ENCODE measurements around the gene CCDC198. TPM values are rescaled to one million over a fixed set of nuclear protein-coding genes. Genes with fewer than 3 reads are reported as not detected.

CCDC198 gene
- total RNA-seq, 1 experiment from 2014 or later, result not detected

DNA sequence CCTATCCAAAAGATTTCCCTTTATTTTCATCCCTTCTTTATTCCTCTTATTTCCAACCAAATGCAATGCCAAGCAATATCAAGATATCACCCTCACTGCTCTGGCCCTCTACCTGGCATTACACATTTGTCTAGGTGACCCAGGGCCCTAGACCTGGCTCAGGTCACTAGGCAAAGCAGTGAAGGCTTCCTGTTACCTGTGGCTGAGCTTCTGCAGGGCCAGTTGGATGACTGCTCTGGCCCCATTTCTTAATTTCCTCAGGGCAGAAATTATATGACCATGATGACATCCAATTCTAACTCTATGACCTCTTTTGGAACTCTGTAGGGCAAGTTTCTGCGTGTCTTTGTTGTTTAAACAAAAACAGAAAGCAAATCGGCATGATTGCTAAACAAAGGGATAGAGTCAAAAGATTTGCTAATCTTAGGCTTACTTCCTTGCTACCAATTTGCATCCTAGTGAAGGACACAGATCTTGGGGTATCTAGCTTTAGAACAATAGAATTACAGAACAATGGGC is 7.4 kb upstream of the CCDC198 start:
- no TSS peak for BruUV-seq (replicated peaks)
- POLR2A ChIA-PET, result interaction anchor here (0.6 to 1.1 kb wide), 4 partner anchors 8 to 192 kb away, joined by 3 to 5 read pairs (median 3); no protein-coding TSS in a partner anchor
- peaks cover 22% of the 10 kb centered on the region for H3K27me3 Mint-ChIP-seq (ENCODE audit: insufficient read depth, unreplicated experiment)
- no peaks in the 10 kb centered on the region for H3K36me3 Mint-ChIP-seq (ENCODE audit: insufficient read depth, unreplicated experiment)
- no peak overlapping the region for H3K4me3 Mint-ChIP-seq (ENCODE audit: unreplicated experiment)
- H3K9me3 Mint-ChIP-seq (ENCODE audit: unreplicated experiment), result no peaks in the 10 kb centered on the region
- H3K27ac Mint-ChIP-seq (ENCODE audit: low read depth, unreplicated experiment), result no peak overlapping the region
- intact Hi-C loops (cut with micrococcal nuclease), result no loop called here
- TF ChIP-seq CTCF (IDR thresholded peaks at IDR 0.05; ENCODE audit: unreplicated experiment), result no peak
- peak; percentile 65 for DNase-seq (ENCODE audit: unreplicated experiment)
- CTCF ChIA-PET, result interaction anchor here (0.6 to 3.4 kb wide), 4 partner anchors 9 to 572 kb away, joined by 3 to 11 read pairs (median 4); no protein-coding TSS in a partner anchor
- H3K4me1 Mint-ChIP-seq (ENCODE audit: insufficient read depth, unreplicated experiment), result peaks cover 20% of the 10 kb centered on the region

GRCh38 chr14:57498659-57499058 is 5.0 kb upstream of the CCDC198 start:
- H3K27me3 Mint-ChIP-seq (ENCODE audit: insufficient read depth, unreplicated experiment), result peaks cover 22% of the 10 kb centered on the region
- DNase-seq (ENCODE audit: unreplicated experiment), result no peak
- H3K9me3 Mint-ChIP-seq (ENCODE audit: unreplicated experiment), result no peaks in the 10 kb centered on the region
- BruUV-seq (replicated peaks), result no TSS peak
- TF ChIP-seq CTCF (IDR thresholded peaks at IDR 0.05; ENCODE audit: unreplicated experiment), result no peak
- ChIA-PET CTCF (no interaction called here), POLR2A (no interaction called here)
- intact Hi-C loops (cut with micrococcal nuclease), result no loop called here
- H3K36me3 Mint-ChIP-seq (ENCODE audit: insufficient read depth, unreplicated experiment), result no peaks in the 10 kb centered on the region
- no peak overlapping the region for H3K27ac Mint-ChIP-seq (ENCODE audit: low read depth, unreplicated experiment)
- peaks cover 24% of the 10 kb centered on the region for H3K4me1 Mint-ChIP-seq (ENCODE audit: insufficient read depth, unreplicated experiment)
- H3K4me3 Mint-ChIP-seq (ENCODE audit: unreplicated experiment), result no peak overlapping the region

GRCh38 chr14:57498035-57498434 is 4.4 kb upstream of the CCDC198 start:
- peaks cover 30% of the 10 kb centered on the region for H3K4me1 Mint-ChIP-seq (ENCODE audit: insufficient read depth, unreplicated experiment)
- CTCF ChIA-PET, result no interaction called here
- H3K9me3 Mint-ChIP-seq (ENCODE audit: unreplicated experiment), result no peaks in the 10 kb centered on the region
- TF ChIP-seq CTCF (IDR thresholded peaks at IDR 0.05; ENCODE audit: unreplicated experiment), result no peak
- no peaks in the 10 kb centered on the region for H3K36me3 Mint-ChIP-seq (ENCODE audit: insufficient read depth, unreplicated experiment)
- H3K27me3 Mint-ChIP-seq (ENCODE audit: insufficient read depth, unreplicated experiment), result peaks cover 22% of the 10 kb centered on the region
- BruUV-seq (replicated peaks), result no TSS peak
- DNase-seq (ENCODE audit: unreplicated experiment), result no peak
- no peak overlapping the region for H3K27ac Mint-ChIP-seq (ENCODE audit: low read depth, unreplicated experiment)
- POLR2A ChIA-PET, result no interaction called here
- intact Hi-C loops (cut with micrococcal nuclease), result no loop called here
- H3K4me3 Mint-ChIP-seq (ENCODE audit: unreplicated experiment), result no peak overlapping the region

GRCh38 chr14:57495416-57495815 is 1.8 kb upstream of the CCDC198 start:
- Mint-ChIP-seq H3K36me3 (ENCODE audit: insufficient read depth, unreplicated experiment) (no peaks in the 10 kb centered on the region), H3K9me3 (ENCODE audit: unreplicated experiment) (no peaks in the 10 kb centered on the region), H3K27ac (ENCODE audit: low read depth, unreplicated experiment) (no peak overlapping the region), H3K4me3 (ENCODE audit: unreplicated experiment) (no peak overlapping the region), H3K27me3 (ENCODE audit: insufficient read depth, unreplicated experiment) (peaks cover 22% of the 10 kb centered on the region), H3K4me1 (ENCODE audit: insufficient read depth, unreplicated experiment) (peaks cover 19% of the 10 kb centered on the region)
- no TSS peak for BruUV-seq (replicated peaks)
- CTCF ChIA-PET, result interaction anchor here (0.6 to 2.2 kb wide), 5 partner anchors 8 to 991 kb away, joined by 3 to 8 read pairs (median 5); no protein-coding TSS in a partner anchor
- DNase-seq (ENCODE audit: unreplicated experiment), result no peak
- POLR2A ChIA-PET, result no interaction called here
- no peak for TF ChIP-seq CTCF (IDR thresholded peaks at IDR 0.05; ENCODE audit: unreplicated experiment)
- intact Hi-C loops (cut with micrococcal nuclease), result no loop called here
